ENCODE results near the gene KIAA1755.
A peak's percentile ranks its signal among the peaks of the same experiment; 100 is the strongest.

Gene KIAA1755

GRCh38 chr20:38203981-38204357 is 56.6 kb downstream of the KIAA1755 start:
- DNase-seq (ENCODE audit: low spot score): no peak

DNA sequence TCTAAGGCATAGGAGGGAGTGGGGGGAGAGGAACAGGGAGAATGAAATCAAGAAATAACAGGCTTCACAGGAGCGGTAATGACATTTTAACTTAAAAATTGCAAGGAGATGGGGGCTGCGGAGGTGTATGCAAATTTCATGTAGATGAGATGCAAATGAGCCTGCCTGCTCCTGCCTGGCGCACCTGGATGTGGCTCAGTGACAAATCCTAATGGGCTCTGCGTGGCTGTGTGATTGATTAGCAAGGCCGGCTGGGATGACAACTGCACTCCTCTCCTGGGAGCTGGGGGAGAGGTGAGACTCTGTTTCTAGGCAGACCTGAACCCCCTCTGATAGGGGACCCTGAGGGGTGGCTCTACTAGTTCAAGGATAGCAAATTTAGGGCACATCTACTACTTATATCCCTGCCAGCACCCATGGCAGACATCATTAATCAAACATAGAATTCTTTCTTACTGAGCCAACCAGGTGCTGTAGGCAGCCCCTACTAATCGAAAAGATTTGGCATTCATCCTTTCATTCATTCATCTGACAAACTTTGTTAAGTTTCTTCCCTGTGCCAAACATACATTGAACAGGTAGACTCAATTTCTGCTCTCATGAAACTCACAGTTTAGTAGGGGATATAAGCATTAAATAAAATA is 57.1 kb downstream of the KIAA1755 start:
- peak; percentile 33 for DNase-seq (ENCODE audit: low spot score)

DNA sequence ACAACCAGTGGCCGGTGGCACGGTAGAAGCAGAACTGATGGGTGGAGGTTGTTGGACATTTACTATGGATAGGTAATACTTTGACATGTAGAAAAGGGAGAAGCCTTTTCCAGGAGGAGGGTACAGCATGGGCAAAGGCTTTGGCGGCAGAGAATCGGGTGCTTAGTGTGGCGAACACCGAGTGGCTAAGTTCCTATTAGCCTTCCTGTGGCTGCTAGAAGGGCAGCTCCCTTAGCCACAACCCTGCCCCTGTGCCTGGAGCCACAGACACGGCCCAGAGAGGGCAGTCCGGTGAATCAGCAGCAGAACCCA is 57.6 kb downstream of the KIAA1755 start:
- DNase-seq (ENCODE audit: low spot score): peak; percentile 17

DNA sequence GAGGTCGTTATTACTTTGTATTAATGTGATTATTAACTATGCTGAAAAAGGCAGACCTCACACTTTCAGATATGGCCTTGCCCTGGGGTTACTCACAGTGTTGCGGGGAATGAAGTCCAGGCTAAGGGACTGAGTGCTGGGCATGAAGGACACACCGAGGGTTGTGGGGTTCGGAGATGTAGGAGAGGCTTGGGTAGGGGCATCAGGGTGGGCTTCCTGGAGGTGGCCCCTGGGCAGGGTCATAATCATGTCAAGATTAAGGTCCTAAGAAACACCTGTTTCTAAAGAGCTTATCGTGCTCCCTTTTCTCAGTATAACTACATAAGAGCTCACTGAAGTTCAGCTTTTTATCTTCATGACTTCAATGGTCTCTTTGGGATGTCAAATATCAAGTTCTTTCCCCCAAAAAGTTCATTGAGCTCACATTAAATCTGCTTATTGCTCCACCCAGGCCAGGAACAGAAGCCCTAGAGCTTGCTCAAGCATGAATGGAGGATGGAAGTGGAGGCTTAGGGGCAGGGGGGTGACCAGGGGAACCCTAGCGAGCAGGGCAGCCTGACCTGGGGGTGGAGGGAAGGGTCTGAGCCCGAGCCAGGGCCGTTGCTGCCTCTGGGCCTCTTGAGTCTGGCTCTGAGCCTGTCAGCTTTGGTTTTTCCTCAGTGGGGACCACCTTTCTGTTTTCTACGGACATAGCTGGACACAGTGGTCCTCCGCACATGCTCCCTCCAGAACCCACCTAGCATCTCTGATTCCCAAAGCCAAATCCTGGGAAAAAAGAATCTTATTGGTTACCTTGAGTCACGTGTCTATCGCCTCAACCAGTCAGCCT is 58.2 kb downstream of the KIAA1755 start:
- DNase-seq (ENCODE audit: low spot score): peak; percentile 40

GRCh38 chr20:38201356-38201755 is 59.2 kb downstream of the KIAA1755 start:
- DNase-seq (ENCODE audit: low spot score): peak; percentile 47

GRCh38 chr20:38200646-38201045 is 59.9 kb downstream of the KIAA1755 start:
- peak; percentile 53 for DNase-seq (ENCODE audit: low spot score)

- DNase-seq (ENCODE audit: low spot score): peak; percentile 50
Observed at GRCh38 chr20:38199501-38200390, 60.8 kb downstream of the KIAA1755 start.

DNA sequence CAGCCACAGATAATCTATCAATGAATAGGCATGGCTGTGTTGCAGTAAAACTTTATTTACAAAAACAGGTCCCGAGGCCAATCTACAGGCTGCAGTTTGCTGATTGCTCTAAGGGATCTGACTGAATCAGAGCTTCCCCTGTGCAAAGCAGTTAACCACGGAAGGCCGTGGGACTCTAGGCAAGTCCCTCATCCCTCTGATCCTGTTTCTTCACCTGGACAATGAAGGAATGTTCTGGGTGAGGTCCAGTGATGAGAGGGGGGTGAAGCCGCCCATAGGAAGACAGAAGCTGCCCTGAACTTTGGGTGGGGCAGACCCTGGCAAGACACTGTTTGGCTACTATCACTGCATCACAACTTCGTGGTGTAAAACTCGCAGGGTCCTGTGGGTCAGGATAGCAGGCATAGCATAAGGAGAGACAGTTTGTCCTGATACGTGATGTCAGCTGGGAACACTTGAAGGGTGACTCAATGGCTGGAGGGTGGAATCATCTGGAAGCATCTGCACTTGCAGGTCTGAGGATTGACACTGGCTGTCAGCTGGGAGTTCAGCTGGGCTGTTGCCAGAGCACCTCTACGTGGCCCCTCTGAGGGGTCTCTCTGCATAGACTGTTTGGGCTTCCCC is 62.2 kb downstream of the KIAA1755 start:
- DNase-seq (ENCODE audit: low spot score): peak; percentile 36

DNA sequence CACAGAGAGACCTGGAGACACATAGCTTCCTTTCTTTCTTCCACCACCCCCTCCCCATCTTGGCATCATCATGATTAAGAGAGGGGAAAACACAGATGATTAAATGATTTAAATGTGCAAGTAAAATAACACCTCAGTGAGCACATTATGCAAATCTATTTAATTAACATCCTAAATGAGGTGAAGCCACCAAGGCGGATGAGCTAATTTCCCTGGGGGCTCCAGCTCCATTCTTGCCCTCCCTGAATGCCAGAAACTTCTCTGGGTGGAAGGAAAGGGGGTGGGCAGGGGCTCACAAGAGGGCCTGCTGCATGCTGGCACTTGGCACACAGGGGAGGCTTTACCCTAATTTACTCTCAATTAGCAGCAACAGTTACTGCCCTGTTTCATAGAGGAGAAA is 62.9 kb downstream of the KIAA1755 start:
- peak; percentile 15 for DNase-seq (ENCODE audit: low spot score)

GRCh38 chr20:38197217-38197616 is 63.3 kb downstream of the KIAA1755 start:
- no peak for DNase-seq (ENCODE audit: low spot score)

- peak; percentile 48 for DNase-seq (ENCODE audit: low spot score)
Observed at GRCh38 chr20:38196592-38196991, 63.9 kb downstream of the KIAA1755 start.

- peak; percentile 42 for DNase-seq (ENCODE audit: low spot score)
Observed at GRCh38 chr20:38196076-38196475, 64.5 kb downstream of the KIAA1755 start.

DNA sequence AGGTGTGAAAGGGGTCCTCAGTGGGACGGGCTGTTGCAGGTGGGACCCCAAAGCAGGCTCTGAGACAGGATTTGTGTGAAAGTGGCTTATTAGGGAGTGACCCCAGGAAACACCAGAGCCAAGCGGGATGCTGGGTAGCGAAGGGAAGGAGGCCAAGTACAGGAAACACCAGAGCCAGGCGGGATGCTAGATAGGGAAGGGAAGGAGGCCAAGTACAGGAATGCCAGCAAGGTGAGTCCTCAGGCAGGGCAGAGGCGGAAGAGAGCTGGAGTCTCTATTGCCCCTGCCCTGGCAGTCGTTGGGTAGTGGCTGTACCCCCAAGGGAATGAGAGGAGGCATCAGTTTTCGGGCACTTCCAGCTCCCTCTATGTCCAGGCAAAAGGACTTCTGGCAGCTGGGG is 65.0 kb downstream of the KIAA1755 start:
- DNase-seq (ENCODE audit: low spot score): peak; percentile 48

DNA sequence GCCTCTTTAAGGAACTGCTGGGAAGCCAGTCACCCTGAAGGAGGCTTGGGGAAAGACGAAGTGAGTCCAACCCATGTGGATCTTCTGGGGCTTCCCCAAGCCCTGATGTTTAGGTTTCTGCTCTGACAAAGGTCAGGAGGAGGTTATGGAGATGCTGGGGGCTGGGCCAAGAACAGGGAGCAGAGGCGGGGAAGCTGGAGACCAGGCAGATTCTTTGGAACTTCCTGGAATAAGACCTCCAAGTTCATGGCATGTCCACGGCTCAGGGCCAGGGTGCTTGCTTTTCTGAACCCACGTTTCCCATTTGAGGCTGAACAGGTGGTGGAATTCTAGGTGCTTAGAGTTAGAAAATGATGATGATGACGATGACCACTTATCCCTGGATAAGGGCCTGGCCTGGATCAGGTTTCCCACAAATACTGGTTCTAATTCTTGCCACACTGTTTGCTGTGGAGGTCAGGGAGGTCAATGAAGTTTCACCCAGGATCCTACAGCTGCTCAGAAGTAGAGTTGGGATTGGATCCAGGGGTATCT is 65.5 kb downstream of the KIAA1755 start:
- peak; percentile 58 for DNase-seq (ENCODE audit: low spot score)

DNA sequence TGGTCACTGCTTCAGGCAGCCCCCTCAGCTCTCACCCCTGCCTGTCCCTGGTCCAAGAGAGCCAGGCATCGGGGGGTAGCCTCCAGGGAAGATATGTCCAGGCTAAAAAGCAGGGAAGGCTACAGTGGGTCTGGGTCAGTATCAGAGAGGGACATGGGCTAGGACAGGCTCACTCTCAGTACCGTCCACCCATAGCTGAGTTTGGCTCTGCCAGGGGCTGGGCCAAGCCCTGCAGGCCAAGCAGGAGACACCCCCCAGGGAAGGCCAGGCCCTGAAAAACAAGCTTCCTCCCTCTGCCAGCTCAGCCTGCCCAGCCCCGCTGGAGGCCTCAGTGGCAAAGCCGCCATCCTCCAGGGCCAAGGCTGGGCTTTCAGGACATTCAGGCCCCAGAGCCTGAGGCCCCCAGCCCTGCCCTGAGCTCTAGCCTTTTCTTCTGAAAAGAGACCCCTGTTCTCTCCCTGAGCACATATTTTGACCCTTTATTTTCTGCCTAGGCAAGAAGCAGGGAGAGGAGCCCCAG is 66.9 kb downstream of the KIAA1755 start:
- DNase-seq (ENCODE audit: low spot score): peak; percentile 34

- peak; percentile 41 for DNase-seq (ENCODE audit: low spot score)
Observed at GRCh38 chr20:38192323-38192885, 68.1 kb downstream of the KIAA1755 start.

GRCh38 chr20:38191654-38192053 is 68.9 kb downstream of the KIAA1755 start:
- peak; percentile 22 for DNase-seq (ENCODE audit: low spot score)

GRCh38 chr20:38190936-38191371 is 69.6 kb downstream of the KIAA1755 start:
- DNase-seq (ENCODE audit: low spot score): peak; percentile 56

- DNase-seq (ENCODE audit: low spot score): no peak
Observed at GRCh38 chr20:38190166-38190565, 70.4 kb downstream of the KIAA1755 start.

DNA sequence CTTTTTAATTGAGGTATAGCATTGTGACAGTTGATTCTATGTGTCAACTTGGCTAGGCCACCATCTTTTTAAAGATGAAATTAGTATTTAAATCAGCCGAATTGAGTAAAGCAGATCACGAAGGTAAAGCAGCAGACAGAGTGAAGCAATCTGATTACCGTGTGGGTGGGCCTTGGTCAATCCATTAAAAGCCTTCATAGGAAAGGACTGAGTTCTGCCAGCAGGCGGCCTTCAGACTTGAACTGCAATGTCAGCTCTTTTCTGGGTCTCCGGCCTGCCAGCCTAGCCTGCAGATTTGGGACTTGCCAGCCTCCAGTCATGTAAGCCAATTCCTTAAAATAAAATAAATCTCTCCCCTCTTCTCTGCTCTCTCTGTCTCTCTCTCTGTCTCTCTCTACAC is 73.0 kb downstream of the KIAA1755 start:
- DNase-seq (ENCODE audit: low spot score): peak; percentile 49

DNA sequence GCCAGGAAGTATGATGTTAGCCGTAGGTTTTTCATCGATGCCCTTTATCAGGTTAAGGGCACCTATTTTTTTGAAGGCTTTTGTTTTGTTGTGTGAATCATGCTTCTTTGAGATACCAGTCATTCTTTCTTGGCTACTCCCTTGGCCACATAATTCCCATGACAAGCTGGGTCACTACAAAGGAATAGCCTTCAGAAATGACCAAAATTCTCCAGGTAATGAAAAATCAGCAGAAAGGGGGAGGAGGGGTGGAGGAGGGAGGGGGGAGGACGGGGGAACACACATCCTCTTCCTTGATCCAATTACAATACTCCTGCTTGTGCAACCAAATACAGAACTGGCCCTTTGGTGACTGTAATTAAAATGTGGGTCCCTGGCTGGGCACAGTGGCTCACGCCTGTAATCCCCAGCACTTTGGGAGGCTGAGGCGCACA is 73.7 kb downstream of the KIAA1755 start:
- DNase-seq (ENCODE audit: low spot score): peak; percentile 14
